Activated CD8-positive, alpha-beta T cell treated with anti-CD3 and anti-CD28 coated beads for 36 hours (primary cell): ENCODE results near the gene PNRC2. TPM values are rescaled to one million over a fixed set of nuclear protein-coding genes. Genes with fewer than 3 reads are reported as not detected.

Experiments
- ATAC-seq: fragments of 200-7000 bp; cut with Tn5 transposase; one replicate; pipeline ENCODE4 v1.10.0; 2021; ENCODE audit warnings: mild to moderate bottlenecking, moderate library complexity
- CTCF ChIA-PET: fragments of 350-600 bp; sonication (Branson Sonifier 250); formaldehyde crosslinking; loops from one replicate; lab custom pipeline; 2021; ENCODE audit warnings: antibody characterized with exemption; lab: Charles Lee
- POLR2A ChIA-PET: fragments of 350-600 bp; sonication (Branson Sonifier 250); formaldehyde crosslinking; loops from one replicate; lab custom pipeline; 2021; ENCODE audit warnings: antibody characterized with exemption; lab: Charles Lee
- DNase-seq: peaks from one replicate; pipeline ENCODE4 v3.0.0-alpha.2; 2020
- H3K27ac Mint-ChIP-seq: one replicate; pipeline ENCODE4 v1.8.0; 2021; ENCODE audit warnings: mild to moderate bottlenecking, mixed read lengths
- H3K27me3 Mint-ChIP-seq: one replicate; pipeline ENCODE4 v1.8.0; 2021; ENCODE audit warnings: mixed read lengths
- H3K36me3 Mint-ChIP-seq: one replicate; pipeline ENCODE4 v1.8.0; 2021; ENCODE audit warnings: low read depth, mixed read lengths
- H3K4me1 Mint-ChIP-seq: one replicate; pipeline ENCODE4 v1.8.0; 2021; ENCODE audit warnings: low read depth, mixed read lengths
- H3K4me3 Mint-ChIP-seq: one replicate; pipeline ENCODE4 v1.8.0; 2021; ENCODE audit warnings: mild to moderate bottlenecking, moderate library complexity, mixed read lengths
- H3K9me3 Mint-ChIP-seq: one replicate; pipeline ENCODE4 v1.8.0; 2021; ENCODE audit warnings: mixed read lengths
- intact Hi-C: fragments of 100-400 bp; cut with micrococcal nuclease; formaldehyde crosslinking; loops from one replicate; pipeline ENCODE4 v1.10.0; 2022
- total RNA-seq, 2 experiments: library from RNA; stranded (reverse); gene quantifications; one replicate each; pipeline ENCODE4 v1.2.3, GENCODE V29; 2021
- TF ChIP-seq, protein P1 (sequence below): fragments of 200-600 bp; IDR thresholded peaks from one replicate; pipeline ENCODE4 v1.8.0; 2022; ENCODE audit warnings: antibody characterized with exemption, mild to moderate bottlenecking

PNRC2 gene
- total RNA-seq, 2 experiments from 2014 or later, result 130 to 133 TPM

DNA sequence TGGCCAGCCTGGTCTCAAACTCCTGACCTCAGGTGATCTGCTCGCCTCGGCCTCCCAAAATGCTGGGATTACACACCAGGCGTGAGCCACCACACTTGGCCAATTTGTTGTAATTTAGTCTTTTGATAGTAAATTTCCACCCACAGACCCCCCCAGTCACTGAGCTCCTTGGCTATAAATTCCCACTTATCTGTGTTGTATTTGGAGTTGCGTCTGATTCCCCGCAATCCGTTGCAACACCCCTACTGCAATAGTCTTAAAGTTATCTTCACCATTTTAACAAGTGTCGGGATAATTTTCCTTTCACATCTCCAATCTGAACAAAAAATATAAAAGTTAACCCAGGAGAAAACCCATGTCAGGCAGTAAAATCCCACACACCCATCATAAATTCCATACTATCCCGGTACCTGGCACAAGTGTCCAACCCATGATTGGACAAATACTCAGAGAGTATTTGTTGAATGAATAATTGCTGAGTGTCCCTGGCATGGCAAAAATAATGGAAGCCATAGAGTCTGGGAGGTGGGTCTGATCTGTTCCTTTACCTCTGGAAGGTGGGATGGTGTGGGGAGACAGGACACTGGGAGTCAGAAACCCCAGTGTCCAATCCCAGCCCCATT is 37.2 kb upstream of the PNRC2 start:
- no peak overlapping the region for H3K4me3 Mint-ChIP-seq
- intact Hi-C loops, result no loop called here
- peaks cover 3% of the 10 kb centered on the region for H3K4me1 Mint-ChIP-seq
- no peak overlapping the region for H3K27ac Mint-ChIP-seq
- DNase-seq, result no peak
- no peaks in the 10 kb centered on the region for H3K9me3 Mint-ChIP-seq
- H3K27me3 Mint-ChIP-seq, result no peaks in the 10 kb centered on the region
- TF ChIP-seq, protein P1, sequence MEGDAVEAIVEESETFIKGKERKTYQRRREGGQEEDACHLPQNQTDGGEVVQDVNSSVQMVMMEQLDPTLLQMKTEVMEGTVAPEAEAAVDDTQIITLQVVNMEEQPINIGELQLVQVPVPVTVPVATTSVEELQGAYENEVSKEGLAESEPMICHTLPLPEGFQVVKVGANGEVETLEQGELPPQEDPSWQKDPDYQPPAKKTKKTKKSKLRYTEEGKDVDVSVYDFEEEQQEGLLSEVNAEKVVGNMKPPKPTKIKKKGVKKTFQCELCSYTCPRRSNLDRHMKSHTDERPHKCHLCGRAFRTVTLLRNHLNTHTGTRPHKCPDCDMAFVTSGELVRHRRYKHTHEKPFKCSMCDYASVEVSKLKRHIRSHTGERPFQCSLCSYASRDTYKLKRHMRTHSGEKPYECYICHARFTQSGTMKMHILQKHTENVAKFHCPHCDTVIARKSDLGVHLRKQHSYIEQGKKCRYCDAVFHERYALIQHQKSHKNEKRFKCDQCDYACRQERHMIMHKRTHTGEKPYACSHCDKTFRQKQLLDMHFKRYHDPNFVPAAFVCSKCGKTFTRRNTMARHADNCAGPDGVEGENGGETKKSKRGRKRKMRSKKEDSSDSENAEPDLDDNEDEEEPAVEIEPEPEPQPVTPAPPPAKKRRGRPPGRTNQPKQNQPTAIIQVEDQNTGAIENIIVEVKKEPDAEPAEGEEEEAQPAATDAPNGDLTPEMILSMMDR, result no peak
- no peak for ATAC-seq
- H3K36me3 Mint-ChIP-seq, result no peaks in the 10 kb centered on the region
- ChIA-PET POLR2A (no interaction called here), CTCF (interaction anchor here (1.3 to 1.9 kb wide), 3 partner anchors 12 to 112 kb away, joined by 3 to 11 read pairs (median 3); no protein-coding TSS in a partner anchor)

DNA sequence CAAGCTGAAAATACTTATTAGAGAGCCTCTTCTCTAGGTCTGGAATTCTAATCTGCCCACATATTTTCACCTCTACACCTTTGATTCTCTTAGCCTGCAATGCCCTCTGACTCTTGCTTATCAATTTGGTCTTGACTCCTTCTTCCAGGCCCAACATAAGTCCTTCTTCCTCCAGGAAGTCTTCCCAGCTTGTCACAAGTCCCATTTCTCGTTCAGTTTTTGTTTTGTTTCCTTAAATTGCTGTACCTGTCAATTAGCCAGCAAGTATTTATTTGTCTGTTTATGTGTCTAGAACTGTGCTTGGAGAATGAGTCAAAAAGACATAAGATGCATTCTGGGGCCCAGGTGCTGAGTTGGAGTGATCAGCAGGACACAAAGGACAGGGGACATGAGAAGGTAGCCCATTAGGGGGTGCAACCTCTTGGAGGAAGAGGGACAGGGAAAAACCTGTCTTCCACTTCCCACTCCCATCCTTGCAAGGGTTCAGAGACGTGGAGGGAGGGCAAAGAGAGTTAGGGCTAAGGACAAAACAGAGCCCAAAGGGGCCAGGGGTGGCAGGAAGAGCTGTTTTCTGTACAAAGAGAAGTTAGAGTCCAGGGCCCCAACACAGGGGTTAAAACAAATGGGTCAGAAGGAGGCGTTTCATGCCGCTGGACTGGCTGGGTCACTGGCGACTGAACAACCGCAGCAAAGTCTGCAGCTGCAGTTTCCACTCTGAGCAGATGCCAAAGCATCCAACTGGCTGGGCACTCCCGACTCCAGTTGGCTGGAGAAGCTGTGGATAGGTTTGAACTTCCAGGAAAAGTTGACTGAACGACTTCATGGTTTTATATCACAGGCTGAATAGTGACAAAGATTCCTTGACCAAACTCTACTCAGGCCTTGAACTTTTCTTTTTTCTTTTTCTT is 35.8 kb upstream of the PNRC2 start:
- H3K27me3 Mint-ChIP-seq, result no peaks in the 10 kb centered on the region
- CTCF ChIA-PET, result interaction anchor here (0.7 to 1.7 kb wide), 4 partner anchors 13 to 152 kb away, joined by 3 to 5 read pairs (median 3); no protein-coding TSS in a partner anchor
- no peak overlapping the region for H3K27ac Mint-ChIP-seq
- no peak for ATAC-seq
- no peak overlapping the region for H3K4me3 Mint-ChIP-seq
- intact Hi-C loops, result no loop called here
- peaks cover 3% of the 10 kb centered on the region for H3K4me1 Mint-ChIP-seq
- POLR2A ChIA-PET, result no interaction called here
- no peaks in the 10 kb centered on the region for H3K36me3 Mint-ChIP-seq
- TF ChIP-seq, protein P1, result no peak
- no peak for DNase-seq
- H3K9me3 Mint-ChIP-seq, result no peaks in the 10 kb centered on the region

DNA sequence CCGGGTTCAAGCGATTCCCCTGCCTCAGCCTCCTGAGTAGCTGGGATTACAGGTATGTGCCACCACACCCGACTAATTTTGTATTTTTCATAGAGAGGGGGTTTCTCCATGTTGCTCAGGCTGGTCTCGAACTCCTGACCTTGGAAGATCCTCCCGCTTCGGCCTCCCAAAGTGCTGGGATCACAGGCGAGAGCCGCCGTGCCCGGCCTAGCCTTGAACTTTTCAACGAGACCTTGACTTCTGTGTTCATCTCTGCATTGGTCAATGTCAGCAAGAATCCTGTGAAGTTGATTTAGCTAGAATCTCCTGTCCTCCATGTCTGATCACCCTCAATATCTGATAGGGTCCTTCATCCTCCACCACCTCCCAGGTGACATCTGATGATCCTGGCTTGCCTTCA is 35.0 kb upstream of the PNRC2 start:
- DNase-seq (no peak), ATAC-seq (no peak)
- ChIA-PET CTCF (interaction anchor here (0.7 to 1.5 kb wide), 2 partner anchors 119 to 153 kb away, joined by 3 to 5 read pairs; no protein-coding TSS in a partner anchor), POLR2A (no interaction called here)
- Mint-ChIP-seq H3K9me3 (no peaks in the 10 kb centered on the region), H3K36me3 (no peaks in the 10 kb centered on the region), H3K27me3 (no peaks in the 10 kb centered on the region), H3K27ac (no peak overlapping the region), H3K4me1 (peaks cover 3% of the 10 kb centered on the region), H3K4me3 (no peak overlapping the region)
- intact Hi-C loops, result no loop called here
- TF ChIP-seq, protein P1, result no peak

DNA sequence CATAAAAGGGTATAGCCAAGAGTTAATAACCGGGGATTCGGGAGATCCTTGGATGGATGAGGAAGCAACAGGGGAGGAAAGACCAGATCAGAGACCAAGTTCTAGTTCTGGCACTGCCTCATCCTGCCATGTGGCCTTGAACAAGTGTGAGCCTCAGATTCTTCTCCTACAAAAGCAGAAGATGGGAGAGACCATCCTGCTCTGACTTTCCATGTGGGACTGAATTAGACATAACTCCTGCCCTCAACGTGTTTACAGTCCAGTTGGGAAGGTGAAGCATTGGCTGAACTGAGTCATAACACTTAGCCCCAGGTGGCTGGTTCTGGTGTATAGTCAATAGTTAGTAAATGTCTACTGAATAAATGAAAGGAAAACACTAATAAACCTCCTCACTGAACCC is 34.3 kb upstream of the PNRC2 start:
- DNase-seq (no peak), ATAC-seq (no peak)
- no peaks in the 10 kb centered on the region for H3K9me3 Mint-ChIP-seq
- ChIA-PET POLR2A (no interaction called here), CTCF (interaction anchor here (1.0 kb wide), 1 partner anchor 8 kb away, joined by 5 read pairs; no protein-coding TSS in a partner anchor)
- no peak overlapping the region for H3K27ac Mint-ChIP-seq
- no peaks in the 10 kb centered on the region for H3K27me3 Mint-ChIP-seq
- H3K36me3 Mint-ChIP-seq, result no peaks in the 10 kb centered on the region
- no peak overlapping the region for H3K4me3 Mint-ChIP-seq
- TF ChIP-seq, protein P1, result no peak
- no peaks in the 10 kb centered on the region for H3K4me1 Mint-ChIP-seq
- intact Hi-C loops, result no loop called here
